Fibroblast of lung (primary cell): ENCODE data around the gene MRPS34. TPM values are rescaled to one million over a fixed set of nuclear protein-coding genes. Genes with fewer than 3 reads are reported as not detected.
A peak's percentile ranks its signal among the peaks of the same experiment; 100 is the strongest.

Experiments used
- DNase-seq, 2 donors: peaks; one replicate each; pipeline versions ENCODE4 v3.0.0 to v3.0.0-alpha.2; 2010; ENCODE audit warnings: low read depth in 2 of 2
- H2AFZ ChIP-seq: 2 replicates; pipeline ENCODE4 v1.5.1; 2012; ENCODE audit warnings: low read length, control low read depth, inconsistent platforms
- H3K27ac ChIP-seq: 2 replicates; pipeline ENCODE4 v1.5.1; 2011; ENCODE audit warnings: low read length, control low read depth; ENCODE audit not compliant: insufficient read depth
- H3K27me3 ChIP-seq: 2 replicates; pipeline ENCODE4 v1.5.1; 2011; ENCODE audit warnings: mild to moderate bottlenecking, low read length; ENCODE audit not compliant: control insufficient read depth, insufficient read depth
- H3K36me3 ChIP-seq: 2 replicates; pipeline ENCODE4 v1.5.1; 2011; ENCODE audit warnings: low read length; ENCODE audit not compliant: control insufficient read depth, insufficient read depth
- H3K4me1 ChIP-seq: 2 replicates; pipeline ENCODE4 v1.5.1; 2011; ENCODE audit warnings: low read length; ENCODE audit not compliant: control insufficient read depth, insufficient read depth; ENCODE audit errors: extremely low read depth
- H3K4me2 ChIP-seq: 2 replicates; pipeline ENCODE4 v1.5.1; 2011; ENCODE audit warnings: low read length, control low read depth; ENCODE audit not compliant: insufficient read depth; ENCODE audit errors: extremely low read depth
- H3K4me3 ChIP-seq, 4 experiments: fragments of 200-600 bp in 1 of 4; sonication (generic) in 1 of 4; replicated peaks in 1 of 4; 2 replicates each; pipeline ENCODE4 v1.5.1; 2011 to 2016; ENCODE audit warnings: low read length in 4 of 4, low read depth in 3 of 4, mild to moderate bottlenecking in 3 of 4, control low read depth in 2 of 4, inconsistent platforms in 1 of 4, mixed read lengths in 1 of 4; ENCODE audit not compliant: insufficient read depth in 1 of 4; ENCODE audit errors: control extremely low read depth in 1 of 4
- H3K79me2 ChIP-seq: 2 replicates; pipeline ENCODE4 v1.5.1; 2012; ENCODE audit warnings: mild to moderate bottlenecking, low read length, inconsistent platforms; ENCODE audit not compliant: control insufficient read depth, insufficient read depth
- H3K9ac ChIP-seq: 2 replicates; pipeline ENCODE4 v1.5.1; 2011; ENCODE audit warnings: mild to moderate bottlenecking, low read length, control low read depth; ENCODE audit not compliant: insufficient read depth
- H3K9me3 ChIP-seq: 2 replicates; pipeline ENCODE4 v1.5.1; 2012; ENCODE audit warnings: low read depth, low read length; ENCODE audit not compliant: control insufficient read depth, insufficient read depth
- H4K20me1 ChIP-seq: 2 replicates; pipeline ENCODE4 v1.5.1; 2011; ENCODE audit warnings: low read length; ENCODE audit not compliant: control insufficient read depth, insufficient read depth; ENCODE audit errors: extremely low read depth
- EZH2 ChIP-seq: IDR thresholded peaks from 2 replicates; pipeline ENCODE4 v1.5.1; 2012; ENCODE audit warnings: low read length, control low read depth, mild to moderate bottlenecking; ENCODE audit errors: missing control alignments
- polyA plus RNA-seq, 2 donors: library from polyadenylated mRNA; depleted of rRNA in 1 of 2; stranded (reverse) in 1 of 2; unstranded in 1 of 2; fragments of >200 nt; gene quantifications; 2 replicates each; pipeline ENCODE4 v1.2.1, GENCODE V29; 2011 to 2012; ENCODE audit warnings: missing spikeins in 1 of 2
- total RNA-seq: library from RNA; depleted of rRNA; stranded (reverse); fragments of >200 nt; gene quantifications from 2 replicates; pipeline ENCODE4 v1.2.1, GENCODE V29; 2014
- TF ChIP-seq, protein P1 (sequence below), 2 donors: IDR thresholded peaks in 1 of 2; conservative IDR thresholded peaks in 1 of 2; 1 replicate in 1 of 2; 2 replicates in 1 of 2; pipeline ENCODE4 v1.5.1; 2011 to 2012; ENCODE audit warnings: low read length in 2 of 2, control low read depth in 1 of 2, inconsistent platforms in 1 of 2, low read depth in 1 of 2, mild to moderate bottlenecking in 1 of 2

MRPS34 gene
- total and polyA plus RNA-seq, 2 donors (not counting 1 experiment from before 2014, with no cell fraction given): 40.1 to 74.3 TPM

DNA sequence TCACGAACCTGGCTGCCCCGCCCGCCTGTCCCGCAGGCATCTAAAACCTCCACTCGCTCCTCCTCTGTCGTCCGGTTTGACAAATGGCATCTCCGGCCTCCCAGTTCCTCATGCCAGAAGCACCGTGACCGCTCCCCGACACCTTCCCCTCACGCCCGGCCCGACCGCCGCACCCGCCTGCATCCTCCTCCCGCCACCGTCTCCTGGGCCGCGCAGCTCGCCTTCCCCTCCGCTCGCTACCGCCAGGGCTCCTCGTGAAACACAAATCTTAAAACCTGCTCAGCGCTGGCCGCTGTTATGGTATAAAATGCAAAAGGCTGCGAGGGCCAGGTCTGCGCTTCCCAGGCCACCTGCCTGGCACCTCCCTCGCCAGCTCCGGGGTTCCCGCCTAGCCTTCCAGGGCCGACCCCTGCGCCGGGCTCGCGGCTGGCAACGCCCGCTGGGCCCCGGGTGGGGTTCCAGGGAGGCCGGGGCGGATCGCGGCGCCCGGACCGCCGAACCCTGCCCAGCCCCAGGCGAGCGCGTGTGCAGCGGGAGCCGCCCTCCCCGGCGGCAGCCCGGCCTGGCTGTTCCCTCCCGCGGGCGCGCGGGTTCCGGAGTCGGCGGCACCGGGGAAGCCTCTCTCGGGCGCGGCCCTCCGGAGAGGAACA is 8.9 kb upstream of the MRPS34 start:
- H3K4me3 ChIP-seq: peak overlapping the region; percentile 64 to 83 (median 76)
- TF ChIP-seq, protein P1, sequence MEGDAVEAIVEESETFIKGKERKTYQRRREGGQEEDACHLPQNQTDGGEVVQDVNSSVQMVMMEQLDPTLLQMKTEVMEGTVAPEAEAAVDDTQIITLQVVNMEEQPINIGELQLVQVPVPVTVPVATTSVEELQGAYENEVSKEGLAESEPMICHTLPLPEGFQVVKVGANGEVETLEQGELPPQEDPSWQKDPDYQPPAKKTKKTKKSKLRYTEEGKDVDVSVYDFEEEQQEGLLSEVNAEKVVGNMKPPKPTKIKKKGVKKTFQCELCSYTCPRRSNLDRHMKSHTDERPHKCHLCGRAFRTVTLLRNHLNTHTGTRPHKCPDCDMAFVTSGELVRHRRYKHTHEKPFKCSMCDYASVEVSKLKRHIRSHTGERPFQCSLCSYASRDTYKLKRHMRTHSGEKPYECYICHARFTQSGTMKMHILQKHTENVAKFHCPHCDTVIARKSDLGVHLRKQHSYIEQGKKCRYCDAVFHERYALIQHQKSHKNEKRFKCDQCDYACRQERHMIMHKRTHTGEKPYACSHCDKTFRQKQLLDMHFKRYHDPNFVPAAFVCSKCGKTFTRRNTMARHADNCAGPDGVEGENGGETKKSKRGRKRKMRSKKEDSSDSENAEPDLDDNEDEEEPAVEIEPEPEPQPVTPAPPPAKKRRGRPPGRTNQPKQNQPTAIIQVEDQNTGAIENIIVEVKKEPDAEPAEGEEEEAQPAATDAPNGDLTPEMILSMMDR (conservative IDR thresholded peaks at IDR 0.05 in 1 of 2, IDR thresholded peaks at IDR 0.05 in 1 of 2; ENCODE audit: low read depth in 1 of 2, low read length in 2 of 2): peak in 1 of 2 donors; percentile 5
- TF ChIP-seq EZH2: no peak
- H2AFZ ChIP-seq: no peak overlapping the region
- peaks cover 2% of the 10 kb centered on the region for H3K4me1 ChIP-seq
- H3K36me3 ChIP-seq: peaks cover 16% of the 10 kb centered on the region
- no peaks in the 10 kb centered on the region for H3K27me3 ChIP-seq
- peak in 1 of 2 donors; percentile 20 for DNase-seq
- peaks cover 30% of the 10 kb centered on the region for H3K79me2 ChIP-seq
- H3K9me3 ChIP-seq: no peaks in the 10 kb centered on the region
- H3K4me2 ChIP-seq: peak overlapping the region; percentile 86
- H4K20me1 ChIP-seq: no peaks in the 10 kb centered on the region
- H3K27ac ChIP-seq: peak overlapping the region; percentile 47
- H3K9ac ChIP-seq: peak overlapping the region; percentile 66

DNA sequence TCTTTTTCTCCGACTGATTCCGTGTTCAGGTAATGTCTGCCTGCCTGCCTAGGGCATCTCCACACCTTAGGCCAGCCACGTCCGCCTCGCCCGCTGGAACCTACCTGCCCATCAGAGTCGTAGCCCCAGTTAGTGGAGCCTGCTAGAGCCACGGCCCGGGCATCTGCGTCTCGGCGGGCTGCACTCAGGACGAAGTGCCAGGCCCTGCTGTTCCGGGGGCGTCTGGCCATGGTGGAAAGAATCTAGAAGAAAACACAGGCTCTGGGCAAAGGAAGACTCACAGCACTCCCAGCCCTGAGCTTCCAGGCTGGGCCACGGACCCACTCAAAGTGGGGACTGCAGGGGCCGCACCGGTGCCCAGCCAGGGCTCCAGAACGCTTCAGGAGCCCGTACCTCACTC is 8.3 kb upstream of the MRPS34 start:
- Histone ChIP-seq H4K20me1 (no peaks in the 10 kb centered on the region), H2AFZ (no peak overlapping the region), H3K27me3 (no peaks in the 10 kb centered on the region), H3K9ac (no peak overlapping the region), H3K9me3 (no peaks in the 10 kb centered on the region), H3K27ac (no peak overlapping the region), H3K36me3 (peaks cover 17% of the 10 kb centered on the region), H3K4me1 (peaks cover 2% of the 10 kb centered on the region), H3K4me3 (peak overlapping the region; percentile 64 to 83 (median 76)), H3K4me2 (peak overlapping the region; percentile 86), H3K79me2 (peaks cover 25% of the 10 kb centered on the region)
- no peak for DNase-seq
- TF ChIP-seq EZH2: no peak
- TF ChIP-seq, protein P1 (conservative IDR thresholded peaks at IDR 0.05 in 1 of 2, IDR thresholded peaks at IDR 0.05 in 1 of 2; ENCODE audit: low read depth in 1 of 2, low read length in 2 of 2): no peak

DNA sequence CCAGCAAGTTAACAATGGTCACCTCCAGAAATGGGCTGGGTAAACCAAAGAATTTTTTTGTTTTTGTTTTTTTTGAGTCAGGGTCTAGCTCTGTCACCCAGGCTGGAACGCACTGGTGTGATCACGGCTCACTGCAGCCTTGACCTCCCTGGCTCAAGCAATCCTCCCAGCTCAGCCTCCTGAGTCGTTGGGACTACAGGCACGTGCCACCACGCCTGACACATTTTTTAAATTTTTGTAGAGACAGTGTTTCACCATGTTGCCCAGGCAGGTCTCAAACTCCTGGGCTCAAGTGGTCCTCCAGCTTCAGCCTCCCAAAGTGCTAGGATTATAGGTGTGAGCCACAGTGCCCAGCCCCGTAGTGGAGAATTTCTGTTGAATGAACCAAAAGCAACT is 7.7 kb upstream of the MRPS34 start:
- Histone ChIP-seq H3K4me3 (no peak overlapping the region), H3K9ac (no peak overlapping the region), H3K36me3 (peaks cover 15% of the 10 kb centered on the region)

More for the DNA sequence above, 7.7 kb upstream of the MRPS34 start:
- Histone ChIP-seq H3K9me3 (no peaks in the 10 kb centered on the region), H3K4me1 (peaks cover 2% of the 10 kb centered on the region), H3K27ac (no peak overlapping the region), H3K79me2 (peaks cover 19% of the 10 kb centered on the region), H3K4me2 (peak overlapping the region; percentile 86), H3K27me3 (no peaks in the 10 kb centered on the region), H4K20me1 (no peaks in the 10 kb centered on the region), H2AFZ (no peak overlapping the region)
- TF ChIP-seq, protein P1 (conservative IDR thresholded peaks at IDR 0.05 in 1 of 2, IDR thresholded peaks at IDR 0.05 in 1 of 2; ENCODE audit: low read depth in 1 of 2, low read length in 2 of 2): no peak
- no peak for TF ChIP-seq EZH2
- no peak for DNase-seq
